ENCODE measurements around the gene SLC26A1.

The SLC26A1 gene

DNA sequence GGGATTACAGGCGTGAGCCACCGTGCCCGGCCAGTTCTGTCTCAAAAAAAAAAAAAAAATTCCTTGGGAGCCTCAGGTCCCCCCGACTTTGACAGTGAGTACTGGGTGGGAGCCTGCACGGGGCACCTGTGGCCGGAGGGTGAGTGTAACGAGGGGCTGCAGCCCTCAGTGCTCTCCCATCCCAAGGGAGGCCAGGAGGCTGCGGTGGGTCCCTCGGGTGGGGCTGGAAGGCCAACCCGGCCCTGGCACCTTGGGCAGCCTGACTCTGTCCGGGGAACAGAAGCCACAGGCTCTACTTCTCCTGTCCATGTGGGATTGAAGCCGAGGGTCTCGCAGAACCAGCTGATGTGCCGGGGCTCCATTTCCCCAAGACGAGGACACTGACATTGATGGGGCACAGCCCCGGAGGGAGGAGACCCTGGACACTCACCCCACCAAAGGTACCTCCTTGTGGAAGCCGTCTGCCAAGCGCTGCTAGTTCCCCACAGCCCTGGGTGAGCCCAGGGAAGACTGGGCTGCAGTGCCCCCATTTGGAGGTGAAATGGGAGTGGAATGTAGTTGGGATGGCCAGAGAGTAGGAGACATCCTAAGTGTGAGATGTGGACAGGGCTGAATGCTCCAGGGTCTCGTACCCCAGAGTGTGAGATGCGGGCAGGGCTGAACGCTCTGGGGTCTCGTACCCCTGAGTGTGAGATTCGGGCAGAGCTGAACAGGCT, 2.3 kb upstream of the SLC26A1 start:
- Histone ChIP-seq H3K27me3 (peaks cover 54 to 60% (median 55%) of the 10 kb centered on the region in 11 experiments), H3K27ac (no peak overlapping the region), H3K9ac (no peak overlapping the region), H3K9me3 (replicated peaks in 1 of 11) (no peaks in the 10 kb centered on the region), H3K4me1 (peaks cover 12 to 36% (median 26%) of the 10 kb centered on the region in 10 experiments; a peak in 18 of 20 replicates), H3K4me2 (no peak overlapping the region), H3K4me3 (no peak overlapping the region), H3K36me3 (peaks cover 0 to 16% (median 12%) of the 10 kb centered on the region in 11 experiments; a peak in 15 of 22 replicates), H4K20me1 (peaks cover 19 to 96% (median 84%) of the 10 kb centered on the region in 11 experiments; a peak in 21 of 22 replicates)
- no peak for TF ChIP-seq Cebpa-rat (IDR thresholded peaks at IDR 0.05)

DNA sequence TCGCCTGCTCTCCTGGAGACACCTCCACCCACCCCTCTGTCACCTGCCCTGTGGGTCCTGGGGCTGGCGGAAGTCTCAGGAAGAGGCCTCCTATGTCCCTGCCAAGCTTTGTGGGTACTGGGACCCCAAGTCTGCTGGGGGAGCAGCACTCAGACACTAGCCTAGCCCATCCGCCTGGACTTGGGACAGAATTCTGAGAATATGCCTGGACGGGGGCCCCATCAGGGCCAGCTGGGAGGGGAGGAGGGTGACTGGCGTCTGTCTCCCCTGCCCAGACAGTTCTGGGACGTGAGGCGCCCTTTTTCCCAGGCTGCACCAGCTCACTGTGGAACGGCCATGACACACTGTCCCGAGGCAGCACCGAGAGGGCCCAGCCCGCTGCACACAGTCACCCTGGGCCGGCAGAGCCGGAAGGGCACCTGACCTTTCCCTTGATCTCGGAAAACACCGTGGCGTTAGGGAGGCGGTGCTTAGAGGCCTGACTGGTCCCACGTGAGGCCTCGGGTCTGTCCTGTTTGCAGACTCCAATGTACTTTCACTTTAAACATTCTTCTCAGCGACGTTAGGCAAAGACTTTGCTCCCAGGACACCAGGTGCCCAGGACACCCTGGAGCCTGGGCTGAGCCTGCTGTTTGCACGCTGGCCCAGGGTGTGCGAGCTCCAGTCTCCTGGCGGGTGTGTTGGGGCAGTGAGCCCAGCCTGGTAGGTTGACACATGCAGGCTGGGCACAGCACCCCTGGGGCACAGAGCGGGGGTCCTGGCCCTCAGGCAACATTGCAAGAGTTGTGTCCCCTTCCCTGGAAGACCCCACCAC, 700 bp downstream of the SLC26A1 start:
- no peak overlapping the region for H3K4me3 ChIP-seq
- no peak for TF ChIP-seq Cebpa-rat (IDR thresholded peaks at IDR 0.05)
- peaks cover 24 to 31% (median 25%) of the 10 kb centered on the region in 11 experiments for H3K27me3 ChIP-seq
- H3K27ac ChIP-seq: no peak overlapping the region
- H3K9me3 ChIP-seq (replicated peaks in 1 of 11): no peaks in the 10 kb centered on the region
- peaks cover 11 to 27% (median 19%) of the 10 kb centered on the region in 10 experiments; a peak in 19 of 20 replicates for H3K4me1 ChIP-seq
- peak overlapping the region in 1 of 11 experiments; percentile 31; a peak in 1 of 22 replicates for H3K9ac ChIP-seq
- H3K4me2 ChIP-seq: no peak overlapping the region
- peaks cover 0 to 31% (median 25%) of the 10 kb centered on the region in 11 experiments; a peak in 17 of 22 replicates for H3K36me3 ChIP-seq
- H4K20me1 ChIP-seq: peaks cover 15 to 96% (median 86%) of the 10 kb centered on the region in 11 experiments; a peak in 21 of 22 replicates

DNA sequence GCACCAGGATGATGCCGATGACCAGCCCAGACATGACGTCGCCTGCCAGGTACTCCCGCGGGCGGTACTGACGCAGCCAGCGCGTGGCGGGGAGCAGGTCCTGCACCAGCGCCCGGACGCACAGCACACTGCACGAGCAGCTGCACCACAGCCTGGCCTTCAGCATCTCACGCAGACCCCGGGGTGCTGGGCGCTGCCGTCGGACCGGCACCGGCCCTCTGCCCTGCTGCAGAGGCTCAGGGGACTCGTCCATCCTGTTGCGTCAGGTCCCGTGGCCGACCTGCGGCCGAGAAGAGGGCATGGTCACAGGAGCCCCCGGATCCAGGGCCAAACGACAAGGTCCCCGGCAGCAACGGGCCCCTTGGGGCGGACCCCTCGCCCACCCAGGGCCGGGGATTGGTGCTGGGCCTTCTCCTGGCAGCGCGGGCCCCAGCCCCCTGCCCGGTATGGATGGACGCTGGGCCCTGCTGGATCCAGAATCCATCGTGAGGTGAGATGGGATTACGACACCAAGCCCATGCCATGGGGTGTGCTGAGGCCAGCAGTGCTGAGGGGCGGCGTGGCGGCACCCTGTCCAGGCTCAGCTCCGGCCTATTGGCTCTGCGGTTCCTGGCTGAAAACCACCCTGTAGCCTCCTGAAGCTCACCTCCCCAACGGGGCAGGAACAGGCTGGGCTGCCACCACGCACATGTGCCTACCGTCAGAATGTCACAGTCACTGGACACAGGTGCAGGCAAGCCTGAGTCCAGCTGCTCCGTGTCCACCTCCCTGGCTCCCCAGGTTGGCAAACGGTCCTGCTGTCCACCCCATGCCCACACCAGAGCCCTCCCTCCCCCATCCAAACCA, 1.5 kb downstream of the SLC26A1 start:
- TF ChIP-seq Cebpa-rat (IDR thresholded peaks at IDR 0.05): no peak
- no peak overlapping the region for H3K4me2 ChIP-seq
- H3K9ac ChIP-seq: 0 out of 22 replicates have a peak overlapping the region, but pooled peaks of 1 of the 11 experiments have one; percentile 31

DNA sequence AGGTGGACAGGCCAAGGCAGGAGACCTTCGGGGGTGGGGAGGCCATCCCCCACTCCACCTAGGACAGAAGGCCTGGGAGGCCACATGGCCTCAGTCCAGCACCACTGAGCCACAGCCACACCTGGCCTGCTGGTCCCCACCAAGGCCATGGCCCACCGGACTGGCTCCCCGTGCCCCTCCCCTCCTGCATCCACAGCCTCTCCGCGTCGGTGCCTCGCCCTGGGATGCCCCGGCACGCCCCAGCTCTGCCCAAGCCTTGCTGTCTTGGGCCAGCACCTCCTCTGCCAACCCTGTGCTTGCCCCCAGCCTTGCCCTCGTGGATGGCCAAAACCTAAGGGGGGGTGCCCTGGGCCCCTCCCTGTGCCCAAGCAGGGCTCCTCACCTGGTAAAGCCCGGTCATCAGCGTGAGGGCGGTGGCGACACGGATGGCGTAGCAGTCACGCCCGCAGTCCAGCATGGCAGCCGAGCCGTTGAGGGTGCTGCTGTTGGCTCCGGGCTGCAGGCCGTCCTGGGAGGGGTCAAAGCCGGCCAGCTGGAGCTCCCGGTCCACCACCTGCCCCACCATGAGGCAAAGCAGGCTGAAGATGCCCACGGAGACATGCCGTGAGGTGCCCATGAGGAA, 2.3 kb downstream of the SLC26A1 start:
- peaks cover 3 to 85% (median 76%) of the 10 kb centered on the region in 11 experiments; a peak in 20 of 22 replicates for H4K20me1 ChIP-seq
- no peak overlapping the region for H3K4me3 ChIP-seq
- H3K4me2 ChIP-seq: no peak overlapping the region
- no peak overlapping the region for H3K27ac ChIP-seq
- H3K27me3 ChIP-seq: peaks cover 7 to 14% (median 8%) of the 10 kb centered on the region in 11 experiments
- no peak for TF ChIP-seq Cebpa-rat (IDR thresholded peaks at IDR 0.05)
- peaks cover 17 to 36% (median 29%) of the 10 kb centered on the region in 10 experiments for H3K4me1 ChIP-seq
- H3K36me3 ChIP-seq: peaks cover 0 to 31% (median 25%) of the 10 kb centered on the region in 11 experiments; a peak in 17 of 22 replicates
- H3K9ac ChIP-seq: no peak overlapping the region
- H3K9me3 ChIP-seq (replicated peaks in 1 of 11): no peaks in the 10 kb centered on the region

More for the DNA sequence above, 1.5 kb downstream of the SLC26A1 start:
- H4K20me1 ChIP-seq: peaks cover 11 to 93% (median 85%) of the 10 kb centered on the region in 11 experiments; a peak in 21 of 22 replicates
- H3K4me3 ChIP-seq: no peak overlapping the region
- peaks cover 16 to 22% (median 17%) of the 10 kb centered on the region in 11 experiments for H3K27me3 ChIP-seq
- no peak overlapping the region for H3K27ac ChIP-seq
- H3K4me1 ChIP-seq: peaks cover 11 to 28% (median 21%) of the 10 kb centered on the region in 10 experiments; a peak in 19 of 20 replicates
- peaks cover 0 to 31% (median 25%) of the 10 kb centered on the region in 11 experiments; a peak in 17 of 22 replicates for H3K36me3 ChIP-seq
- no peaks in the 10 kb centered on the region for H3K9me3 ChIP-seq (replicated peaks in 1 of 11)

DNA sequence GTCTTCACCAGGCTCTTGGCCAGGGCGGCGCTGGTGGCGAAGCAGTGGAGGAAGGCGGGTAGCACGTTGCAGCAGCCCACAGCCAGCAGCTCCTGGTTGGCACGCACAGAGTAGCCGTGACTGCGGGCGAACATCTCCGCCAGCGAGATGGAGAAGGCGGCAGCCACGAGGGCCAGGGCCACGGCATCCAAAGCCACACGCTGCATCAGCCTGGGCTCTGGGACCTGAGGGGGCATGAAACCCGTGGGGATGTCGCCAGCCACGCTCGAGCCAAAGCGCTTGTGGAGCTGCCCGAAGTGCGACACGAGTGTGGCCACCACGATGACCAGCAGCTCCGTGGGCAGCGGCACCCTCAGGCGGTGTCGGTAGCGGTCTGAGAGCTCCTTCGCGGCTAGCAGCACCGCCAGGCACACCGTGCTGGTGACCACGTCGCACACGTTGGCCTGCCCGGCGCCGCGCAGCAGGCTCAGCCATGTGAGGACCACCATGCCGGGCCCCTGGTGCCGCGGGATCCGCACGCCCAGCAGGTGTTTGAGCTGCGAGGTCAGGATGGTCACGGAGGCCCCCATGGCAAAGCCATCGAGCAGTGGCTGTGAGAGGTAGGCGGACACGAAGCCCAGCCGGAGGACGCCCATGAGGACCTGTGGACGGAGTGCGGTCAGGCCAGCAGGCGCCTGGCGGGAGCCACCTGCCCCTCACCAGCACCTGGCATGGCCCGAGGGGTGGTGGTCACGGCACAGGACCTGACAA, 3.3 kb downstream of the SLC26A1 start:
- H3K4me2 ChIP-seq: no peak overlapping the region
- TF ChIP-seq Cebpa-rat (IDR thresholded peaks at IDR 0.05): no peak
- peaks cover 26 to 46% (median 38%) of the 10 kb centered on the region in 10 experiments for H3K4me1 ChIP-seq
- peaks cover 0 to 4% (median 0%) of the 10 kb centered on the region in 11 experiments; a peak in 8 of 22 replicates for H3K27me3 ChIP-seq
- no peak overlapping the region for H3K9ac ChIP-seq
- peaks cover 0 to 31% (median 25%) of the 10 kb centered on the region in 11 experiments; a peak in 17 of 22 replicates for H3K36me3 ChIP-seq
- no peak overlapping the region for H3K27ac ChIP-seq
- no peak overlapping the region for H3K4me3 ChIP-seq
- H3K9me3 ChIP-seq (replicated peaks in 1 of 11): no peaks in the 10 kb centered on the region
- H4K20me1 ChIP-seq: peaks cover 0 to 75% (median 67%) of the 10 kb centered on the region in 11 experiments; a peak in 17 of 22 replicates

DNA sequence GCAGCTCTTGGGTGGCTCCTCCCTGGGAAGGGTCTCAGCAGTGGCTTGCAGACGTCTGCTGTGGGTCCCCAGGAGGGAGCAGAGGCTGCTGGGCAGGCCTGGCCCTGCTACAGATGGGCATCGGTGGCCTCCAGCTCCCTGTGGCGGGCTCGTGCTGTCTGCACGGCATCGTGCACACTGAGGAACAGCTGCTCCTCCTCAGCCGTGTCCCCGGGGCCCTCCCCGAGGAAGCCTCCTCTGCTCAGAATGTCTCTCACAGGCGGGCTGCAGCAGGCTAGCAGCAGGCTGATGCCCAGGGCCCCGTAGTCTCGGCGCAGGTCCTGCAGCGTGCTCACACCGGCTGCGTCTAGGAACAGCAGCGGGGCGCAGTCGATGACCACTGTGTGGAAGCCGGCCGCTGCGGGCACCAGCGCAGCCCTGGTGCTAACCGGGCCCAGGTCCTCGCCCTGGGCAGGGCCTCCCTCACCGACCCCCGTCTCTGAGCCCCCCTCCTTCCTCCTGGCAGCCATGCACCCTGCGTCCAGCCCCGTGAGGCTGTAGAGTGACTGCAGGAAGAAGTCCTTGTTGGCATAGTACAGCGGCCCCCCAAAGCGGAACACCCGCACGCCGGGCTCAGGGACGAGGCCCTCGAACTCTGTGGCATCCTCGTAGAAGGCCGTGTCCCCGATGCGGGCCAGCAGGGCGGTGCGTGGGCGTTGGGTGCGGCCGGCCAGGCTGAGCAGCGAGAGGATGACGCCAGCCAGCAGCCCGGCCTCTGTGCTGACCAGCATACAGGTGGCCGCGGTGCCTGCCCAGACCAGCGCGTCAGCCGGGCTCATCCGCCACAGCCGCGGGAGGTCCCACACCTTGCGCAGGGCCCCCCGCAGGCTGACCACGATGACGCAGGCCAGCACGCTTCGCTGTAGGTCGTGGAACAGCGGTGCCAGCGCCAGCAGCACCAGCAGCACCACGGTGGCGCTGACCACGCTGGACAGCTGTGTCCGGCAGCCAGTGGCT, 4.2 kb downstream of the SLC26A1 start:
- peaks cover 0 to 69% (median 63%) of the 10 kb centered on the region in 11 experiments; a peak in 17 of 22 replicates for H4K20me1 ChIP-seq
- no peaks in the 10 kb centered on the region for H3K9me3 ChIP-seq (replicated peaks in 1 of 11)
- H3K27me3 ChIP-seq: no peaks in the 10 kb centered on the region
- H3K4me2 ChIP-seq: peak overlapping the region; percentile 73 to 98 (median 95); a peak in 20 of 22 replicates
- peak overlapping the region in 4 of 11 experiments; percentile 6 to 52 (median 30); a peak in 4 of 22 replicates for H3K9ac ChIP-seq
- H3K4me1 ChIP-seq: peaks cover 28 to 48% (median 41%) of the 10 kb centered on the region in 10 experiments
- H3K27ac ChIP-seq: no peak overlapping the region
- no peak for TF ChIP-seq Cebpa-rat (IDR thresholded peaks at IDR 0.05)
- no peak overlapping the region for H3K4me3 ChIP-seq
- H3K36me3 ChIP-seq: peaks cover 0 to 31% (median 25%) of the 10 kb centered on the region in 11 experiments; a peak in 17 of 22 replicates

Data from BLaER1 treated with 17β-estradiol and CSF1 and Interleukin-3, amounts not matched to agents 10 nM and 100 nM (cell line).